HepG2 (cell line): ENCODE results near the gene ZNF853. TPM values are rescaled to one million over a fixed set of nuclear protein-coding genes. Genes with fewer than 3 reads are reported as not detected.
A peak's percentile ranks its signal among the peaks of the same experiment; 100 is the strongest.

ENCODE experiments used
- AGO1 ChIP-seq: fragments of 200-400 bp; formaldehyde crosslinking; IDR thresholded peaks from 2 replicates; pipeline ENCODE4 v1.6.1; 2017; ENCODE audit warnings: mild to moderate bottlenecking, low read depth, low read length, moderate library complexity; ENCODE audit not compliant: poor library complexity, severe bottlenecking
- HMGXB3 ChIP-seq: sonication (generic); formaldehyde crosslinking; IDR thresholded peaks from 2 replicates; pipeline ENCODE4 v1.4.0; 2020; ENCODE audit warnings: missing genetic modification reagents, borderline replicate concordance
- KDM5B ChIP-seq: sonication (generic); formaldehyde crosslinking; IDR thresholded peaks from 2 replicates; pipeline ENCODE4 v1.4.0; 2020; ENCODE audit warnings: missing genetic modification reagents, mild to moderate bottlenecking, borderline replicate concordance
- POLR2AphosphoS5 ChIP-seq: IDR thresholded peaks from 2 replicates; pipeline ENCODE4 v1.6.1; 2012; ENCODE audit warnings: low read depth, low read length
- ZBTB10 ChIP-seq: sonication (generic); formaldehyde crosslinking; IDR thresholded peaks from 2 replicates; pipeline ENCODE4 v1.4.0; 2020; ENCODE audit warnings: missing genetic modification reagents, borderline replicate concordance
- ZBTB3 ChIP-seq: sonication (generic); formaldehyde crosslinking; IDR thresholded peaks from 2 replicates; pipeline ENCODE4 v1.4.0; 2020; ENCODE audit warnings: low read depth, mild to moderate bottlenecking, moderate library complexity, missing genetic modification reagents, borderline replicate concordance
- ZFX ChIP-seq: sonication (generic); formaldehyde crosslinking; IDR thresholded peaks from 2 replicates; pipeline ENCODE4 v1.4.0; 2020; ENCODE audit warnings: mild to moderate bottlenecking, low read depth, missing genetic modification reagents, moderate library complexity
- ZMAT3 ChIP-seq: sonication (generic); formaldehyde crosslinking; conservative IDR thresholded peaks from 2 replicates; pipeline ENCODE4 v1.7.0; 2021; ENCODE audit warnings: missing genetic modification reagents
- polyA plus RNA-seq, 8 experiments: library from polyadenylated mRNA; depleted of rRNA in 3 of 8; stranded (reverse) in 7 of 8; unstranded in 1 of 8; fragments of >200 nt; fragmentation: Illumina TruSeq in 4 of 8; extraction: Trizol in 4 of 8; gene quantifications; 2 replicates each; pipeline versions ENCODE4 v1.2.1 to v1.2.3, GENCODE V29; 2011 to 2016; ENCODE audit warnings: low read depth in 4 of 8, missing spikeins in 1 of 8, mixed read lengths in 1 of 8; ENCODE audit not compliant: insufficient read depth in 1 of 8
- total RNA-seq, 5 experiments: library from RNA; depleted of rRNA; stranded (reverse); fragments of >200 nt; fragmentation: Illumina TruSeq; extraction: Trizol; gene quantifications; 2 replicates each; pipeline ENCODE4 v1.2.3, GENCODE V29; 2016; ENCODE audit warnings: low read depth in 1 of 5
- TF ChIP-seq, protein P1 (sequence below): sonication (generic); formaldehyde crosslinking; IDR thresholded peaks from 2 replicates; pipeline ENCODE4 v1.5.1; 2020; ENCODE audit warnings: mild to moderate bottlenecking, missing genetic modification reagents, borderline replicate concordance
- TF ChIP-seq, protein P2 (sequence below): sonication (generic); formaldehyde crosslinking; conservative IDR thresholded peaks from 2 replicates; pipeline ENCODE4 v1.4.0; 2020; ENCODE audit warnings: mild to moderate bottlenecking, missing genetic modification reagents, moderate library complexity

ZNF853 gene
- total and polyA plus RNA-seq, 2 of the 13 experiments (the other 11 are each of a cell fraction or from before 2014, with no cell fraction given), result 2.1 to 6.2 TPM

GRCh38 chr7:6614953-6615722 lies at the start of gene ZNF853 (continued):
- TF ChIP-seq, protein P1, sequence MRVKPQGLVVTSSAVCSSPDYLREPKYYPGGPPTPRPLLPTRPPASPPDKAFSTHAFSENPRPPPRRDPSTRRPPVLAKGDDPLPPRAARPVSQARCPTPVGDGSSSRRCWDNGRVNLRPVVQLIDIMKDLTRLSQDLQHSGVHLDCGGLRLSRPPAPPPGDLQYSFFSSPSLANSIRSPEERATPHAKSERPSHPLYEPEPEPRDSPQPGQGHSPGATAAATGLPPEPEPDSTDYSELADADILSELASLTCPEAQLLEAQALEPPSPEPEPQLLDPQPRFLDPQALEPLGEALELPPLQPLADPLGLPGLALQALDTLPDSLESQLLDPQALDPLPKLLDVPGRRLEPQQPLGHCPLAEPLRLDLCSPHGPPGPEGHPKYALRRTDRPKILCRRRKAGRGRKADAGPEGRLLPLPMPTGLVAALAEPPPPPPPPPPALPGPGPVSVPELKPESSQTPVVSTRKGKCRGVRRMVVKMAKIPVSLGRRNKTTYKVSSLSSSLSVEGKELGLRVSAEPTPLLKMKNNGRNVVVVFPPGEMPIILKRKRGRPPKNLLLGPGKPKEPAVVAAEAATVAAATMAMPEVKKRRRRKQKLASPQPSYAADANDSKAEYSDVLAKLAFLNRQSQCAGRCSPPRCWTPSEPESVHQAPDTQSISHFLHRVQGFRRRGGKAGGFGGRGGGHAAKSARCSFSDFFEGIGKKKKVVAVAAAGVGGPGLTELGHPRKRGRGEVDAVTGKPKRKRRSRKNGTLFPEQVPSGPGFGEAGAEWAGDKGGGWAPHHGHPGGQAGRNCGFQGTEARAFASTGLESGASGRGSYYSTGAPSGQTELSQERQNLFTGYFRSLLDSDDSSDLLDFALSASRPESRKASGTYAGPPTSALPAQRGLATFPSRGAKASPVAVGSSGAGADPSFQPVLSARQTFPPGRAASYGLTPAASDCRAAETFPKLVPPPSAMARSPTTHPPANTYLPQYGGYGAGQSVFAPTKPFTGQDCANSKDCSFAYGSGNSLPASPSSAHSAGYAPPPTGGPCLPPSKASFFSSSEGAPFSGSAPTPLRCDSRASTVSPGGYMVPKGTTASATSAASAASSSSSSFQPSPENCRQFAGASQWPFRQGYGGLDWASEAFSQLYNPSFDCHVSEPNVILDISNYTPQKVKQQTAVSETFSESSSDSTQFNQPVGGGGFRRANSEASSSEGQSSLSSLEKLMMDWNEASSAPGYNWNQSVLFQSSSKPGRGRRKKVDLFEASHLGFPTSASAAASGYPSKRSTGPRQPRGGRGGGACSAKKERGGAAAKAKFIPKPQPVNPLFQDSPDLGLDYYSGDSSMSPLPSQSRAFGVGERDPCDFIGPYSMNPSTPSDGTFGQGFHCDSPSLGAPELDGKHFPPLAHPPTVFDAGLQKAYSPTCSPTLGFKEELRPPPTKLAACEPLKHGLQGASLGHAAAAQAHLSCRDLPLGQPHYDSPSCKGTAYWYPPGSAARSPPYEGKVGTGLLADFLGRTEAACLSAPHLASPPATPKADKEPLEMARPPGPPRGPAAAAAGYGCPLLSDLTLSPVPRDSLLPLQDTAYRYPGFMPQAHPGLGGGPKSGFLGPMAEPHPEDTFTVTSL, result no peak
- TF ChIP-seq ZFX (CRISPR knock-in tag), result peak; percentile 62
- TF ChIP-seq HMGXB3 (CRISPR knock-in tag), result no peak
- TF ChIP-seq KDM5B (CRISPR knock-in tag), result peak; percentile 33; the same call in 1 of the 2 replicates
- TF ChIP-seq ZBTB3 (CRISPR knock-in tag), result no peak
- TF ChIP-seq, protein P2, sequence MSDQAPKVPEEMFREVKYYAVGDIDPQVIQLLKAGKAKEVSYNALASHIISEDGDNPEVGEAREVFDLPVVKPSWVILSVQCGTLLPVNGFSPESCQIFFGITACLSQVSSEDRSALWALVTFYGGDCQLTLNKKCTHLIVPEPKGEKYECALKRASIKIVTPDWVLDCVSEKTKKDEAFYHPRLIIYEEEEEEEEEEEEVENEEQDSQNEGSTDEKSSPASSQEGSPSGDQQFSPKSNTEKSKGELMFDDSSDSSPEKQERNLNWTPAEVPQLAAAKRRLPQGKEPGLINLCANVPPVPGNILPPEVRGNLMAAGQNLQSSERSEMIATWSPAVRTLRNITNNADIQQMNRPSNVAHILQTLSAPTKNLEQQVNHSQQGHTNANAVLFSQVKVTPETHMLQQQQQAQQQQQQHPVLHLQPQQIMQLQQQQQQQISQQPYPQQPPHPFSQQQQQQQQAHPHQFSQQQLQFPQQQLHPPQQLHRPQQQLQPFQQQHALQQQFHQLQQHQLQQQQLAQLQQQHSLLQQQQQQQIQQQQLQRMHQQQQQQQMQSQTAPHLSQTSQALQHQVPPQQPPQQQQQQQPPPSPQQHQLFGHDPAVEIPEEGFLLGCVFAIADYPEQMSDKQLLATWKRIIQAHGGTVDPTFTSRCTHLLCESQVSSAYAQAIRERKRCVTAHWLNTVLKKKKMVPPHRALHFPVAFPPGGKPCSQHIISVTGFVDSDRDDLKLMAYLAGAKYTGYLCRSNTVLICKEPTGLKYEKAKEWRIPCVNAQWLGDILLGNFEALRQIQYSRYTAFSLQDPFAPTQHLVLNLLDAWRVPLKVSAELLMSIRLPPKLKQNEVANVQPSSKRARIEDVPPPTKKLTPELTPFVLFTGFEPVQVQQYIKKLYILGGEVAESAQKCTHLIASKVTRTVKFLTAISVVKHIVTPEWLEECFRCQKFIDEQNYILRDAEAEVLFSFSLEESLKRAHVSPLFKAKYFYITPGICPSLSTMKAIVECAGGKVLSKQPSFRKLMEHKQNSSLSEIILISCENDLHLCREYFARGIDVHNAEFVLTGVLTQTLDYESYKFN (CRISPR knock-in tag), result no peak; the same call in 1 of the 2 replicates
- no peak for TF ChIP-seq POLR2AphosphoS5
- no peak for TF ChIP-seq ZBTB10
- TF ChIP-seq ZMAT3, result no peak
- no peak for TF ChIP-seq AGO1
